Measurements from ENCODE around the gene ENTPD6. TPM values are rescaled to one million over a fixed set of nuclear protein-coding genes. Genes with fewer than 3 reads are reported as not detected.
A peak's percentile ranks its signal among the peaks of the same experiment; 100 is the strongest.
"Not testable (repeated sequence)": the region's sequence is repeated elsewhere in the genome, so short reads cannot be mapped to it uniquely, and the experiment has no call there.

Gene ENTPD6
- total RNA-seq, 1 experiment from 2014 or later = 80.4 TPM

DNA sequence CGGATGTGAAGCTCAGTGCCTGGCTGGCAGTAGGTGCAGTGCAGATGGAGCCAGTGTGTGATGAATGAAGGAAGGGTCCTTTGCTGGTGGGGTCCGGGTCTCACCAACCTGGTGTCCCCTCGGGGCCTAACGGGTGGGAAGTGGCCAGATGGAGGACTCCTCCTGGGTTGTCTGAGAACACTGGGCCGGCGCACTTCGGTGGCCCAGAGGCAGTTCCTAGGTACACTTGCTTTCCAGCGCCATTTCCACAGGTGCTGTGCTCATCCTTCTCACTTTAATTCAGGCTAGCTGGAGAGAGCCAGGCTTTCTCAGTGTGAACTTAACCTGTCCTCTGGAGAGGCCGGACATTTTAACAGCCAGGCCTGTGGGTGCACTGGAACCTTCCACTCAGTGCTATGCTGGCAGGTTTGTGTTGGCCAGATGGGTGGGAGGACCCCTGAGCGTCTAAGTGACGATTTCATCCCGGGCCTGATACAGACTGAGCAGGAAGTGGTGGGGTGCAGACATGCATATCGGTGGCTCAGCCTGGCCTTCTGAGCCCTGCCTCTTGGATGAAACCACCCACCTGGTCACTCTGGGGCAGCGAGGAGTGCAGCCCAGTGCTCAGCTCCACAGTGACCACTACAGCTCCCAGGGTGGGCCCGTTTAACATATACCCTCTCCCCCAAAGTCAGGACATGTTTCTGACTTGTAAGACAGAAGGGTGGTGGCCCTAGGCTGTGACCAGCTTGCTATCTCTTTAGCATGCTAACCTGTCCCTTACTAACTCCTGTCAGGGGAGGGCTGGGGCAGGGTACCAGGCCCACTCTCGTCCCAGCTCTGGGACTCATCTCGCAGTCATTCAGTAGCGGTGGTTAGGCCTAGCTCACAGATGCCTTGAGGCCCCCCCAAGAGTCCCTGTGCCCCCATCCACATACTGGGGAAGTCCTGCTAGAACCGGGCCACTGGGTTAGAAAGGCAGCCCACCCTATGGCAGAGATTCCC, 44.2 kb downstream of the ENTPD6 start:
- Histone ChIP-seq H3K36me3 (ENCODE audit: low read depth) (no peaks in the 10 kb centered on the region), H3K9me3 (ENCODE audit: insufficient read depth, low read depth) (no peaks in the 10 kb centered on the region), H3K4me1 (replicated peaks; ENCODE audit: insufficient read depth) (peaks cover 58% of the 10 kb centered on the region), H3K4me2 (peak overlapping the region; percentile 63), H3K4me3 (no peak overlapping the region), H3K79me2 (ENCODE audit: low read depth) (no peaks in the 10 kb centered on the region), H2AFZ (no peak overlapping the region), H3K9me2 (ENCODE audit: insufficient read depth) (no peaks in the 10 kb centered on the region), H3K27me3 (ENCODE audit: insufficient read depth, low read depth) (no peaks in the 10 kb centered on the region), H4K20me1 (ENCODE audit: insufficient read depth) (no peaks in the 10 kb centered on the region), H3F3A (ENCODE audit: insufficient read depth, low read depth) (peaks cover 28% of the 10 kb centered on the region), H3K27ac (peak overlapping the region; percentile 98)
- no peak for DNase-seq
- no TSS peak for BruUV-seq (replicated peaks)
- ChIA-PET POLR2A (ENCODE audit: unreplicated experiment) (no interaction called here), CTCF (no interaction called here)
- intact Hi-C loops (cut with micrococcal nuclease; ENCODE audit: unreplicated experiment) = loop anchor here (2.0 to 5.0 kb wide), 4 partner anchors 15 to 1107 kb away; no protein-coding TSS in a partner anchor
- no peak for TF ChIP-seq EZH2 (IDR thresholded peaks at IDR 0.05; ENCODE audit: low read depth)
- TF ChIP-seq, protein P1, sequence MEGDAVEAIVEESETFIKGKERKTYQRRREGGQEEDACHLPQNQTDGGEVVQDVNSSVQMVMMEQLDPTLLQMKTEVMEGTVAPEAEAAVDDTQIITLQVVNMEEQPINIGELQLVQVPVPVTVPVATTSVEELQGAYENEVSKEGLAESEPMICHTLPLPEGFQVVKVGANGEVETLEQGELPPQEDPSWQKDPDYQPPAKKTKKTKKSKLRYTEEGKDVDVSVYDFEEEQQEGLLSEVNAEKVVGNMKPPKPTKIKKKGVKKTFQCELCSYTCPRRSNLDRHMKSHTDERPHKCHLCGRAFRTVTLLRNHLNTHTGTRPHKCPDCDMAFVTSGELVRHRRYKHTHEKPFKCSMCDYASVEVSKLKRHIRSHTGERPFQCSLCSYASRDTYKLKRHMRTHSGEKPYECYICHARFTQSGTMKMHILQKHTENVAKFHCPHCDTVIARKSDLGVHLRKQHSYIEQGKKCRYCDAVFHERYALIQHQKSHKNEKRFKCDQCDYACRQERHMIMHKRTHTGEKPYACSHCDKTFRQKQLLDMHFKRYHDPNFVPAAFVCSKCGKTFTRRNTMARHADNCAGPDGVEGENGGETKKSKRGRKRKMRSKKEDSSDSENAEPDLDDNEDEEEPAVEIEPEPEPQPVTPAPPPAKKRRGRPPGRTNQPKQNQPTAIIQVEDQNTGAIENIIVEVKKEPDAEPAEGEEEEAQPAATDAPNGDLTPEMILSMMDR (conservative IDR thresholded peaks at IDR 0.05) = no peak

DNA sequence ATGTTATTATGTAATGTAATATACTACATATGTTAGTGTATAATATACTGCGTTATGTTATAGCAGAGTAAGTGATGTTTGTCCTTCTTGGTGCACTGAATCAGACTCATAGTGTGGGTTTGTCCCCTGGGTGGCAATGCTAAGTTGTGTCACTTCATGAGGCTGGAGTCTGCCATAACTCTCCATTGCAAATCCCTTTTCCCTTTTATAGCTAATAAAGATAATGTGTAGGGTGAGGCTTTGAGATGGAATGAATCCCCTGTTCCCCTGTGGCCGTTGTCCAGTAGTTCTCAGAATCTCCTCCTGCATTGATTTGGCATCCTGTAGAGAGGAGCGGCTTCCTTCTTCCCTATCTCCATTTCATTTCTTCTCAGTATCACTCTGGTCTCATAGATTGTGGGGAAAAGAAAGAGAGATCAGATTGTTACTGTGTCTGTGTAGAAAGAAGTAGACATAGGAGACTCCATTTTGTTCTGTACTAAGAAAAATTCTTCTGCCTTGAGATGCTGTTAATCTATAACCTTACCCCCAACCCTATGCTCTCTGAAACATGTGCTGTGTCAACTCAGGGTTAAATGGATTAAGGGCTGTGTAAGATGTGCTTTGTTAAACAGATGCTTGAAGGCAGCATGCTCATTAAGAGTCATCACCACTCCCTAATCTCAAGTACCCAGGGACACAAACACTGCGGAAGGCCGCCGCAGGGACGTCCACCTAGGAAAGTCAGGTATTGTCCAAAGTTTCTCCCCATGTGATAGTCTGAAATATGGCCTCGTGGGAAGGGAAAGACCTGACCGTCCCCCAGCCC, 45.5 kb downstream of the ENTPD6 start:
- H3K79me2 ChIP-seq (ENCODE audit: low read depth); BruUV-seq (replicated peaks); H3K27me3 ChIP-seq (ENCODE audit: insufficient read depth, low read depth); H3K4me2 ChIP-seq; POLR2A ChIA-PET (ENCODE audit: unreplicated experiment); H3K4me3 ChIP-seq; H3K36me3 ChIP-seq (ENCODE audit: low read depth); H3K9me3 ChIP-seq (ENCODE audit: insufficient read depth, low read depth); H3K9me2 ChIP-seq (ENCODE audit: insufficient read depth); intact Hi-C loops (cut with micrococcal nuclease; ENCODE audit: unreplicated experiment); H4K20me1 ChIP-seq (ENCODE audit: insufficient read depth); DNase-seq; H2AFZ ChIP-seq; CTCF ChIA-PET: not testable (repeated sequence)
- Histone ChIP-seq H3F3A (ENCODE audit: insufficient read depth, low read depth) (peaks cover 24% of the 10 kb centered on the region), H3K27ac (0 out of 2 replicates have a peak overlapping the region, but pooled peaks have one; percentile 8), H3K4me1 (replicated peaks; ENCODE audit: insufficient read depth) (peaks cover 57% of the 10 kb centered on the region)

DNA sequence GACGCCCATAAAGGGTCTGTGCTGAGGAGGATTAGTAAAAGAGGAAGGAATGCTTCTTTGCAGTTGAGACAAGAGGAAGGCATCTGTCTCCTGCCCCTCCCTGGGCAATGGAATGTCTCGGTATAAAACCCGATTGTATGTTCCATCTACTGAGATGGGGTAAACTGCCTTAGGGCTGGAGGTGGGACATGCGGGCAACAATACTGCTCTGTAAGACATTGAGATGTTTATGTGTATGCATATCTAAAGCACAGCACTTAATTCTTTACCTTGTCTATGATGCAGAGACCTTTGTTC, 46.1 kb downstream of the ENTPD6 start:
- intact Hi-C loops (cut with micrococcal nuclease; ENCODE audit: unreplicated experiment); H2AFZ ChIP-seq; H3K4me2 ChIP-seq; POLR2A ChIA-PET (ENCODE audit: unreplicated experiment); DNase-seq; H3K36me3 ChIP-seq (ENCODE audit: low read depth); H3K79me2 ChIP-seq (ENCODE audit: low read depth); H3K9me2 ChIP-seq (ENCODE audit: insufficient read depth); H3K27me3 ChIP-seq (ENCODE audit: insufficient read depth, low read depth); H4K20me1 ChIP-seq (ENCODE audit: insufficient read depth); H3K4me3 ChIP-seq; BruUV-seq (replicated peaks); H3K9me3 ChIP-seq (ENCODE audit: insufficient read depth, low read depth); CTCF ChIA-PET; H3K27ac ChIP-seq: not testable (repeated sequence)
- Histone ChIP-seq H3K4me1 (replicated peaks; ENCODE audit: insufficient read depth) (peaks cover 57% of the 10 kb centered on the region), H3F3A (ENCODE audit: insufficient read depth, low read depth) (peaks cover 24% of the 10 kb centered on the region)

- TF ChIP-seq, protein P1 (conservative IDR thresholded peaks at IDR 0.05) = no peak
- no peak for TF ChIP-seq EZH2 (IDR thresholded peaks at IDR 0.05; ENCODE audit: low read depth)
- no peak overlapping the region for H3K27ac ChIP-seq
- no peak overlapping the region for H2AFZ ChIP-seq
- peaks cover 8% of the 10 kb centered on the region; the same call in 1 of the 2 replicates for H3K79me2 ChIP-seq (ENCODE audit: low read depth)
- H3K4me3 ChIP-seq = no peak overlapping the region
- no peaks in the 10 kb centered on the region for H3K36me3 ChIP-seq (ENCODE audit: low read depth)
- POLR2A ChIA-PET (ENCODE audit: unreplicated experiment) = no interaction called here
- intact Hi-C loops (cut with micrococcal nuclease; ENCODE audit: unreplicated experiment) = no loop called here
- H3K4me1 ChIP-seq (replicated peaks; ENCODE audit: insufficient read depth) = peaks cover 54% of the 10 kb centered on the region
- peaks cover 24% of the 10 kb centered on the region for H3F3A ChIP-seq (ENCODE audit: insufficient read depth, low read depth)
- no TSS peak for BruUV-seq (replicated peaks)
- DNase-seq = no peak
- H3K9me3 ChIP-seq (ENCODE audit: insufficient read depth, low read depth) = no peaks in the 10 kb centered on the region
- no peaks in the 10 kb centered on the region for H4K20me1 ChIP-seq (ENCODE audit: insufficient read depth)
- no peaks in the 10 kb centered on the region for H3K9me2 ChIP-seq (ENCODE audit: insufficient read depth)
- H3K27me3 ChIP-seq (ENCODE audit: insufficient read depth, low read depth) = no peaks in the 10 kb centered on the region
- H3K4me2 ChIP-seq = no peak overlapping the region
- CTCF ChIA-PET = interaction anchor here (0.6 kb wide), 1 partner anchor 122 kb away, joined by 3 read pairs; no protein-coding TSS in a partner anchor
Measured at GRCh38 chr20:25242231-25242630, 46.7 kb downstream of the ENTPD6 start.

Measured in PC-9 (cell line).